ENCODE measurements around the gene PTPN14.
A peak's percentile ranks its signal among the peaks of the same experiment; 100 is the strongest.

The PTPN14 gene

GRCh38 chr1:214330222-214330621, 221.2 kb downstream of the PTPN14 start:
- Histone ChIP-seq H3K9ac (ENCODE audit: low read length) (no peak overlapping the region), H4K20me1 (ENCODE audit: insufficient read depth, low read length) (no peaks in the 10 kb centered on the region), H3K4me1 (ENCODE audit: low read length) (no peaks in the 10 kb centered on the region), H3K4me3 (ENCODE audit: low read length) (no peak overlapping the region), H3K9me2 (replicated peaks; ENCODE audit: insufficient read depth, low read length) (no peaks in the 10 kb centered on the region), H3K4me2 (ENCODE audit: low read depth, low read length) (no peak overlapping the region), H3K27me3 (replicated peaks; ENCODE audit: insufficient read depth, low read length) (no peaks in the 10 kb centered on the region), H2AFZ (ENCODE audit: low read length) (no peak overlapping the region), H3K27ac (ENCODE audit: low read length) (no peak overlapping the region), H3K9me3 (replicated peaks; ENCODE audit: insufficient read depth, low read length) (no peaks in the 10 kb centered on the region), H3K79me2 (ENCODE audit: low read length) (no peaks in the 10 kb centered on the region), H3F3A (ENCODE audit: insufficient read depth, low read length) (no peaks in the 10 kb centered on the region), H3K36me3 (replicated peaks; ENCODE audit: insufficient read depth, low read length) (no peaks in the 10 kb centered on the region)
- DNase-seq: no peak
- TF ChIP-seq EZH2 (optimal IDR thresholded peaks at IDR 0.05; ENCODE audit: low read depth, low read length): no peak
- TF ChIP-seq CTCF (IDR thresholded peaks at IDR 0.05; ENCODE audit: low read length): no peak
- no peak for TF ChIP-seq EZH2phosphoT487 (IDR thresholded peaks at IDR 0.05; ENCODE audit: low read length)

- H3K9me3 ChIP-seq (replicated peaks; ENCODE audit: insufficient read depth, low read length): no peaks in the 10 kb centered on the region
- H3K79me2 ChIP-seq (ENCODE audit: low read length): no peaks in the 10 kb centered on the region
- H3K4me2 ChIP-seq (ENCODE audit: low read depth, low read length): no peak overlapping the region
- H3K9ac ChIP-seq (ENCODE audit: low read length): no peak overlapping the region
- H3K4me3 ChIP-seq (ENCODE audit: low read length): no peak overlapping the region
- no peak overlapping the region for H2AFZ ChIP-seq (ENCODE audit: low read length)
- no peak for DNase-seq
- H3K27me3 ChIP-seq (replicated peaks; ENCODE audit: insufficient read depth, low read length): no peaks in the 10 kb centered on the region
- H3K36me3 ChIP-seq (replicated peaks; ENCODE audit: insufficient read depth, low read length): no peaks in the 10 kb centered on the region
- no peaks in the 10 kb centered on the region for H4K20me1 ChIP-seq (ENCODE audit: insufficient read depth, low read length)
- no peaks in the 10 kb centered on the region for H3K4me1 ChIP-seq (ENCODE audit: low read length)
- no peak for TF ChIP-seq CTCF (IDR thresholded peaks at IDR 0.05; ENCODE audit: low read length)
- no peak for TF ChIP-seq EZH2phosphoT487 (IDR thresholded peaks at IDR 0.05; ENCODE audit: low read length)
- TF ChIP-seq EZH2 (optimal IDR thresholded peaks at IDR 0.05; ENCODE audit: low read depth, low read length): no peak
- H3K27ac ChIP-seq (ENCODE audit: low read length): no peak overlapping the region
- H3F3A ChIP-seq (ENCODE audit: insufficient read depth, low read length): no peaks in the 10 kb centered on the region
- no peaks in the 10 kb centered on the region for H3K9me2 ChIP-seq (replicated peaks; ENCODE audit: insufficient read depth, low read length)
Observed at GRCh38 chr1:214329470-214330220, 221.8 kb downstream of the PTPN14 start.

GRCh38 chr1:214328770-214329469, 222.5 kb downstream of the PTPN14 start:
- no peaks in the 10 kb centered on the region for H3F3A ChIP-seq (ENCODE audit: insufficient read depth, low read length)
- H3K4me1 ChIP-seq (ENCODE audit: low read length): no peaks in the 10 kb centered on the region
- no peak overlapping the region for H3K9ac ChIP-seq (ENCODE audit: low read length)
- TF ChIP-seq EZH2phosphoT487 (IDR thresholded peaks at IDR 0.05; ENCODE audit: low read length) (no peak), CTCF (IDR thresholded peaks at IDR 0.05; ENCODE audit: low read length) (peak; percentile 98)
- H3K9me2 ChIP-seq (replicated peaks; ENCODE audit: insufficient read depth, low read length): no peaks in the 10 kb centered on the region
- H3K9me3 ChIP-seq (replicated peaks; ENCODE audit: insufficient read depth, low read length): no peaks in the 10 kb centered on the region
- H3K79me2 ChIP-seq (ENCODE audit: low read length): no peaks in the 10 kb centered on the region
- no peaks in the 10 kb centered on the region for H3K36me3 ChIP-seq (replicated peaks; ENCODE audit: insufficient read depth, low read length)
- H2AFZ ChIP-seq (ENCODE audit: low read length): no peak overlapping the region
- no peaks in the 10 kb centered on the region for H4K20me1 ChIP-seq (ENCODE audit: insufficient read depth, low read length)
- H3K4me2 ChIP-seq (ENCODE audit: low read depth, low read length): no peak overlapping the region
- no peaks in the 10 kb centered on the region for H3K27me3 ChIP-seq (replicated peaks; ENCODE audit: insufficient read depth, low read length)
- DNase-seq: peak; percentile 85
- H3K27ac ChIP-seq (ENCODE audit: low read length): no peak overlapping the region
- H3K4me3 ChIP-seq (ENCODE audit: low read length): no peak overlapping the region
